Astrocyte (in vitro differentiated cells and primary cell): ENCODE results near the gene PKM. TPM values are rescaled to one million over a fixed set of nuclear protein-coding genes. Genes with fewer than 3 reads are reported as not detected.

ENCODE experiments used
- DNase-seq: peaks from one replicate; pipeline ENCODE4 v3.0.0-alpha.2; 2010; ENCODE audit warnings: low read depth
- FAIRE-seq: peaks from 2 replicates; lab custom pipeline; 2011; peaks lifted over from hg19 to GRCh38; lab: Jason Lieb, UNC
- H2AFZ ChIP-seq: 2 replicates; pipeline ENCODE4 v1.6.0; 2012; ENCODE audit warnings: low read depth, low read length, inconsistent platforms
- H3K27ac ChIP-seq: 2 replicates; pipeline ENCODE4 v1.5.1; 2011; ENCODE audit warnings: low read depth, low read length, inconsistent platforms
- H3K27me3 ChIP-seq: 2 replicates; pipeline ENCODE4 v1.6.0; 2011; ENCODE audit warnings: low read length, inconsistent platforms; ENCODE audit not compliant: insufficient read depth
- H3K36me3 ChIP-seq: 2 replicates; pipeline ENCODE4 v1.5.1; 2011; ENCODE audit warnings: low read length, inconsistent platforms; ENCODE audit not compliant: insufficient read depth
- H3K4me1 ChIP-seq: 2 replicates; pipeline ENCODE4 v1.5.1; 2011; ENCODE audit warnings: low read length, inconsistent platforms; ENCODE audit not compliant: insufficient read depth
- H3K4me2 ChIP-seq: 2 replicates; pipeline ENCODE4 v1.6.0; 2012; ENCODE audit warnings: low read length, inconsistent platforms
- H3K4me3 ChIP-seq: 2 replicates; pipeline ENCODE4 v1.5.1; 2011; ENCODE audit warnings: low read depth, mild to moderate bottlenecking, low read length, inconsistent platforms; ENCODE audit not compliant: insufficient read depth
- H3K79me2 ChIP-seq: 2 replicates; pipeline ENCODE4 v1.6.0; 2012; ENCODE audit warnings: mild to moderate bottlenecking, low read length, inconsistent platforms; ENCODE audit not compliant: insufficient read depth
- H3K9ac ChIP-seq: 2 replicates; pipeline ENCODE4 v1.6.0; 2012; ENCODE audit warnings: mild to moderate bottlenecking, low read length, inconsistent platforms
- H3K9me3 ChIP-seq: 2 replicates; pipeline ENCODE4 v1.5.1; 2012; ENCODE audit warnings: low read depth, mild to moderate bottlenecking, low read length, inconsistent platforms; ENCODE audit not compliant: insufficient read depth
- H4K20me1 ChIP-seq: 2 replicates; pipeline ENCODE4 v1.6.0; 2012; ENCODE audit warnings: low read length, inconsistent platforms; ENCODE audit not compliant: insufficient read depth
- H3K27ac Mint-ChIP-seq: one replicate; pipeline ENCODE4 v1.8.0; 2021; ENCODE audit warnings: mild to moderate bottlenecking, mixed read lengths; ENCODE audit not compliant: unreplicated experiment
- H3K27me3 Mint-ChIP-seq: one replicate; pipeline ENCODE4 v1.8.0; 2021; ENCODE audit warnings: low read depth, mixed read lengths; ENCODE audit not compliant: unreplicated experiment
- H3K36me3 Mint-ChIP-seq: one replicate; pipeline ENCODE4 v1.8.0; 2021; ENCODE audit warnings: low read depth, mixed read lengths; ENCODE audit not compliant: unreplicated experiment
- H3K4me1 Mint-ChIP-seq: one replicate; pipeline ENCODE4 v1.8.0; 2021; ENCODE audit warnings: low read depth, mixed read lengths; ENCODE audit not compliant: unreplicated experiment
- H3K4me3 Mint-ChIP-seq: one replicate; pipeline ENCODE4 v1.8.0; 2021; ENCODE audit warnings: mild to moderate bottlenecking, moderate library complexity, mixed read lengths; ENCODE audit not compliant: unreplicated experiment
- H3K9me3 Mint-ChIP-seq: one replicate; pipeline ENCODE4 v1.8.0; 2021; ENCODE audit warnings: mild to moderate bottlenecking, mixed read lengths; ENCODE audit not compliant: unreplicated experiment
- CTCF ChIP-seq: IDR thresholded peaks from 2 replicates; pipeline ENCODE4 v1.5.1; 2011; ENCODE audit warnings: low read depth, mild to moderate bottlenecking, inconsistent platforms, low read length, moderate library complexity; ENCODE audit not compliant: insufficient read depth
- EZH2 ChIP-seq: IDR thresholded peaks from 2 replicates; pipeline ENCODE4 v1.6.1; 2012; ENCODE audit warnings: mild to moderate bottlenecking, low read length, inconsistent platforms; ENCODE audit not compliant: insufficient read depth
- total RNA-seq: library from RNA; stranded (reverse); gene quantifications from 2 replicates; pipeline ENCODE4 v1.2.1, GENCODE V29; 2021

PKM gene
- total RNA-seq, 1 donor from 2014 or later, result 2,288 TPM

- Mint-ChIP-seq H3K27me3 (no peaks in the 10 kb centered on the region), H3K4me1 (peaks cover 48% of the 10 kb centered on the region), H3K4me3 (peak overlapping the region; percentile 69), H3K27ac (peak overlapping the region; percentile 84), H3K9me3 (no peaks in the 10 kb centered on the region), H3K36me3 (peaks cover 41% of the 10 kb centered on the region)
- Histone ChIP-seq H3K4me2 (no peak overlapping the region), H3K79me2 (peaks cover 60% of the 10 kb centered on the region), H3K4me3 (no peak overlapping the region), H3K9me3 (no peaks in the 10 kb centered on the region), H3K27ac (peak overlapping the region; percentile 14), H3K4me1 (peaks cover 18% of the 10 kb centered on the region), H3K36me3 (peaks cover 94% of the 10 kb centered on the region), H4K20me1 (peaks cover 100% of the 10 kb centered on the region), H3K9ac (peak overlapping the region; percentile 41), H3K27me3 (no peaks in the 10 kb centered on the region), H2AFZ (no peak overlapping the region)
- FAIRE-seq, result no peak
- TF ChIP-seq EZH2 (no peak), CTCF (no peak)
- DNase-seq, result no peak
These were observed 28.0 kb downstream of the PKM start for GRCh38 chr15:72202801-72203506.

- H3K4me2 ChIP-seq, result no peak overlapping the region
- DNase-seq (no peak), FAIRE-seq (no peak)
- H3K4me3 ChIP-seq, result no peak overlapping the region
- peaks cover 89% of the 10 kb centered on the region for H3K36me3 ChIP-seq
- H3K9me3 ChIP-seq, result no peaks in the 10 kb centered on the region
- peak overlapping the region; percentile 84 for H3K27ac Mint-ChIP-seq
- no peaks in the 10 kb centered on the region for H3K9me3 Mint-ChIP-seq
- H3K4me1 Mint-ChIP-seq, result peaks cover 48% of the 10 kb centered on the region
- H3K4me3 Mint-ChIP-seq, result no peak overlapping the region
- no peak overlapping the region for H3K9ac ChIP-seq
- TF ChIP-seq CTCF (no peak), EZH2 (no peak)
- H2AFZ ChIP-seq, result no peak overlapping the region
- H3K79me2 ChIP-seq, result peaks cover 53% of the 10 kb centered on the region
- no peaks in the 10 kb centered on the region for H3K27me3 ChIP-seq
- H3K36me3 Mint-ChIP-seq, result peaks cover 42% of the 10 kb centered on the region
- peaks cover 96% of the 10 kb centered on the region for H4K20me1 ChIP-seq
- H3K27me3 Mint-ChIP-seq, result no peaks in the 10 kb centered on the region
- H3K4me1 ChIP-seq, result peaks cover 18% of the 10 kb centered on the region
- H3K27ac ChIP-seq, result no peak overlapping the region
These were observed 28.7 kb downstream of the PKM start for GRCh38 chr15:72202302-72202701.

- no peak overlapping the region for H3K27ac Mint-ChIP-seq
- H3K4me1 Mint-ChIP-seq, result peaks cover 42% of the 10 kb centered on the region
- Histone ChIP-seq H2AFZ (no peak overlapping the region), H4K20me1 (peaks cover 96% of the 10 kb centered on the region), H3K27me3 (no peaks in the 10 kb centered on the region), H3K4me1 (peaks cover 18% of the 10 kb centered on the region), H3K4me3 (no peak overlapping the region), H3K36me3 (peaks cover 81% of the 10 kb centered on the region), H3K79me2 (peaks cover 45% of the 10 kb centered on the region), H3K9ac (no peak overlapping the region), H3K4me2 (no peak overlapping the region), H3K27ac (no peak overlapping the region), H3K9me3 (no peaks in the 10 kb centered on the region)
- no peaks in the 10 kb centered on the region for H3K9me3 Mint-ChIP-seq
- DNase-seq (no peak), FAIRE-seq (no peak)
- peaks cover 35% of the 10 kb centered on the region for H3K36me3 Mint-ChIP-seq
- no peaks in the 10 kb centered on the region for H3K27me3 Mint-ChIP-seq
- peak overlapping the region; percentile 23 for H3K4me3 Mint-ChIP-seq
- TF ChIP-seq EZH2, result no peak
- no peak for TF ChIP-seq CTCF
These were observed 29.5 kb downstream of the PKM start for GRCh38 chr15:72201391-72201921.
